Sigmoid colon (tissue), 4 donors: ENCODE data around the gene CRB2.

Experiments
- POLR2AphosphoS5 ChIP-seq, 4 donors: sonication (generic); formaldehyde crosslinking; IDR thresholded peaks; one replicate each; pipeline ENCODE4 v1.6.1; 2017; ENCODE audit warnings: antibody characterized with exemption in 4 of 4
- TF ChIP-seq, protein P1 (sequence below), 4 experiments: fragments of 450-650 bp in 3 of 4; fragments of 200-600 bp in 1 of 4; IDR thresholded peaks; one replicate each; pipeline ENCODE4 v1.5.1; 2016 to 2019; ENCODE audit warnings: antibody characterized with exemption in 4 of 4, mild to moderate bottlenecking in 3 of 4, moderate library complexity in 2 of 4

DNA sequence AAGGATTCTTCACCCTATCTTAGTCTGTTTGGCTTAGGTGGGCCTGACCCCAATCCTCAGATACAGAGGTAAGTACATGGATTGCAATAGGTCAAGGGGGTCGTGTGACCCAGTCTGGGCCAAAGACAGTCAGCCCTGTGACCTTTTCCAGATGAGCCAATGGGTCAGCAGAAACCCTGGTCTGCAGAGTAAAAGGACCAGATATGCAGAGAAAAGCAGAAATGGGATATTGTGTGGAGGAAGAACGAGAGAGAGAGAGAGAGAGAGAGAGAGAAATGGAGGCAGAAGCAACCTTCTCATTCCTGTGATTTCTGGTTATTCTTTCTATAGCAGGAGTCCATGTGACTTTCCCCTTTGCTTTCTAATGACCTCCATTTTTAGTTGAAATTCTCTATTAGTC is 40.4 kb upstream of the CRB2 start:
- TF ChIP-seq POLR2AphosphoS5 (IDR thresholded peaks at IDR 0.05) = no peak
- TF ChIP-seq, protein P1, sequence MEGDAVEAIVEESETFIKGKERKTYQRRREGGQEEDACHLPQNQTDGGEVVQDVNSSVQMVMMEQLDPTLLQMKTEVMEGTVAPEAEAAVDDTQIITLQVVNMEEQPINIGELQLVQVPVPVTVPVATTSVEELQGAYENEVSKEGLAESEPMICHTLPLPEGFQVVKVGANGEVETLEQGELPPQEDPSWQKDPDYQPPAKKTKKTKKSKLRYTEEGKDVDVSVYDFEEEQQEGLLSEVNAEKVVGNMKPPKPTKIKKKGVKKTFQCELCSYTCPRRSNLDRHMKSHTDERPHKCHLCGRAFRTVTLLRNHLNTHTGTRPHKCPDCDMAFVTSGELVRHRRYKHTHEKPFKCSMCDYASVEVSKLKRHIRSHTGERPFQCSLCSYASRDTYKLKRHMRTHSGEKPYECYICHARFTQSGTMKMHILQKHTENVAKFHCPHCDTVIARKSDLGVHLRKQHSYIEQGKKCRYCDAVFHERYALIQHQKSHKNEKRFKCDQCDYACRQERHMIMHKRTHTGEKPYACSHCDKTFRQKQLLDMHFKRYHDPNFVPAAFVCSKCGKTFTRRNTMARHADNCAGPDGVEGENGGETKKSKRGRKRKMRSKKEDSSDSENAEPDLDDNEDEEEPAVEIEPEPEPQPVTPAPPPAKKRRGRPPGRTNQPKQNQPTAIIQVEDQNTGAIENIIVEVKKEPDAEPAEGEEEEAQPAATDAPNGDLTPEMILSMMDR (IDR thresholded peaks at IDR 0.05) = no peak
